ENCODE data around the gene MUC4.
"Not testable (repeated sequence)": the region's sequence is repeated elsewhere in the genome, so short reads cannot be mapped to it uniquely, and the experiment has no call there.

The MUC4 gene

GRCh38 chr3:195735036-195735695, 76.6 kb downstream of the MUC4 start:
- no peak for FAIRE-seq

DNA sequence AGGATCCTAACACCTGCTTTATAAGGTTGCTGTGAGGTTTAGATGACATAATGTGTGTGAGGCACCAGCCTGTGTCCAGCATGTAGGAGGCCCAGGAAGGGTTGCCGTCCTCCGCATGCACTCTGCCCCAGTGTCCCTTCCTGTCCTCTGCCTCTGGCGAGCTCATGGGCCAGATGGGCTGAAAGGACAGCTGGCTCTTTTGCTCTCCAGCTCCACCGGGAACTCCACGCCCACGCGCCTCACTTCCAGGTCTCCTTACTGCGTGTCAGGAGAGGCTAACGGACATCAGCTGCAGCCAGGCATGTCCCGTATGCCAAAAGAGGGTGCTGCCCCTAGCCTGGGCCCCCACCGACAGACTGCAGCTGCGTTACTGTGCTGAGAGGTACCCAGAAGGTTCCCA, 78.8 kb downstream of the MUC4 start:
- FAIRE-seq = no peak

DNA sequence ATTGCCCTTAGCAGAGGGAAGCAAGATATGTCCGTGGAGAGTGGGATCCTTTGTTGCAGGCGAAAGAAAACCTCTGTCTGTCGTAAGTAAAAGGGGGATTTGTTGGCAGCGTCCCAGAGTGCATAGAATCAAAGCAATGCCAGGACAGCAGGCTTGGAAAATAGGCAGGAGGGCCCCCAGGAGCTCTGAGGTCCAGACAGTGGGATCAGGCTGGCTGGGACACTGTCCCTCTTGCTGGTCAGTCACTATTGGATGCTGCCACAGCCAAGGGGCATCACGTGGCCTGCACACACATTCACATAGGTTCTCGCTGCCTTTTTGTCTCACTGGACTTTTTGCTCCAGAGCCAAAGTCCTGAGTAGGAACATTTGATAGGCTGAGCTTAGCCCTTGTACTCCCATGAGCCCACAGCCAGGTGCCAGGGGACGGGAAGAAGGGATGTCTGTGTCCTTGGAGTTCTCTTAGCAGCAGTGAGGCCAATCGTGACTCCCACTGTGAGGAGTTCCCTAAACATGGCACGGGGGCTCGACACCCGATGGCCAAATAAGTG, 80.3 kb downstream of the MUC4 start:
- FAIRE-seq = no peak

- no peak for FAIRE-seq
Observed at GRCh38 chr3:195729476-195730251, 82.1 kb downstream of the MUC4 start.

- not testable (repeated sequence) for FAIRE-seq
Observed at GRCh38 chr3:195728789-195729188, 82.9 kb downstream of the MUC4 start.

GRCh38 chr3:195727606-195728195, 84.0 kb downstream of the MUC4 start:
- no peak for FAIRE-seq

DNA sequence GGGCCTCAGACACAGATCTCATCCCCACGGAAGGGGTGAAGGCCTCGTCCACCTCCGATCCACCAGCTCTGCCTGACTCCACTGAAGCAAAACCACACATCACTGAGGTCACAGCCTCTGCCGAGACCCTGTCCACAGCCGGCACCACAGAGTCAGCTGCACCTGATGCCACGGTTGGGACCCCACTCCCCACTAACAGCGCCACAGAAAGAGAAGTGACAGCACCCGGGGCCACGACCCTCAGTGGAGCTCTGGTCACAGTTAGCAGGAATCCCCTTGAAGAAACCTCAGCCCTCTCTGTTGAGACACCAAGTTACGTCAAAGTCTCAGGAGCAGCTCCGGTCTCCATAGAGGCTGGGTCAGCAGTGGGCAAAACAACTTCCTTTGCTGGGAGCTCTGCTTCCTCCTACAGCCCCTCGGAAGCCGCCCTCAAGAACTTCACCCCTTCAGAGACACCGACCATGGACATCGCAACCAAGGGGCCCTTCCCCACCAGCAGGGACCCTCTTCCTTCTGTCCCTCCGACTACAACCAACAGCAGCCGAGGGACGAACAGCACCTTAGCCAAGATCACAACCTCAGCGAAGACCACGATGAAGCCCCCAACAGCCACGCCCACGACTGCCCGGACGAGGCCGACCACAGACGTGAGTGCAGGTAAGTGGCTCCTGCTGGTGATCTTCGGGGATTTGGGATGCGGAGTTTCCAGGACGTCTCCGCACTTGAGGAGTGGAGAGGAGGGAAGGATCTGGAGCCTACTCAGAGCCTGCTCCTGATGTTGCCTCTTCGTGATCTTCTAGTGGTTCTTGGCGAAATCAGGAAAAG, 85.6 kb downstream of the MUC4 start:
- FAIRE-seq = not testable (repeated sequence)

DNA sequence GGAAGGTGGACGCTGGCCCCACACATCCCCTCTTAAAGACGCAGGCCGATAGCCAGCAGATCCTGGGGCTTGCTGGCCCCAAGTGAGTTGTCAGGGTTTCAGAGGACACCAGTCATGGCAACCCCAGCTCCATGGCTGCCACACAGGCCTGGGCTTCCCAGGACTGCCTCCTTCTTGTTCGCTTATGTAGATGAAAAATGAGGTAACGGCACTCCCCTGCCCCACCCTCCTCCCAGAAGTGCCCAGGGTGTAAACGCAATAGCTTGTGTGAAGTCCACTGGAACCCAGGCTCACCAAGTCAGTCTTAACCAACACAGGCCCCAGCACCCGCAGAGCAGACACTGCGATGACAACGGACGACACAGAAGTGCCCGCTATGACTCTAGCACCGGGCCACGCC, 87.4 kb downstream of the MUC4 start:
- FAIRE-seq = not testable (repeated sequence)

GRCh38 chr3:195722996-195723345, 88.8 kb downstream of the MUC4 start:
- not testable (repeated sequence) for FAIRE-seq

- FAIRE-seq = not testable (repeated sequence)
Observed at GRCh38 chr3:195722139-195722995, 89.4 kb downstream of the MUC4 start.

GRCh38 chr3:195720831-195721506, 90.8 kb downstream of the MUC4 start, which contains the start of gene MUC20:
Gene MUC20, plus strand, starts transcription at chr3:195720978. Its CDS starts 30 bp downstream, at chr3:195721008.
- not testable (repeated sequence) for FAIRE-seq

- FAIRE-seq = not testable (repeated sequence)
Observed at GRCh38 chr3:195719514-195720254, 92.0 kb downstream of the MUC4 start.

DNA sequence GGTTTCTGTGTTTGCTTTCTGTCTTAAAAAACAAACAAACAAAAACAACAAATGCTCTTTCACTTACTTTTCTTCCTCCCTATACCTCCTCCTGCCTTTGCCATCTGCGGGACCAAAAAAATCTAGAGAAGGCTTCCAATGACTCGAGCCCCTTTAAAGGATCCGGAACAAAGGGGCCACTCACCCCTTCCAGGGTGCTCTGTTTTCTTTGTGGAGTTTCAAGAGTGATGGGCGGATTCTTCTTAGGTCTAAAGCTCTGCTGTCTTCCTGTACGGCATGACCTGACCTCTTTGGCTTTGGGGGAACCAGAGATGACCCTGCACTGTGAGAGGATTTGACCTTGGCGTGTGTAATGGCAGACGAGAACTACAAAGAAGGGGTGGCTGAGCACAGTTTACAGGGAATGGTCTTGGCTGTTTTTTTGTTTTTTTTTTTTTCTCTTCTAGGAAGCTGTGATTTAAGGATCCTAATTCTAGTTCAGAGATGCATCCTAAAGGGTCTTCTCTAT, 93.2 kb downstream of the MUC4 start:
- FAIRE-seq = no peak

GRCh38 chr3:195717852-195718476, 93.8 kb downstream of the MUC4 start:
- no peak for FAIRE-seq

- no peak for FAIRE-seq
Observed at GRCh38 chr3:195717416-195717815, 94.3 kb downstream of the MUC4 start.

GRCh38 chr3:195715583-195716266, 96.0 kb downstream of the MUC4 start:
- FAIRE-seq = no peak

GRCh38 chr3:195715134-195715533, 96.6 kb downstream of the MUC4 start:
- no peak for FAIRE-seq

DNA sequence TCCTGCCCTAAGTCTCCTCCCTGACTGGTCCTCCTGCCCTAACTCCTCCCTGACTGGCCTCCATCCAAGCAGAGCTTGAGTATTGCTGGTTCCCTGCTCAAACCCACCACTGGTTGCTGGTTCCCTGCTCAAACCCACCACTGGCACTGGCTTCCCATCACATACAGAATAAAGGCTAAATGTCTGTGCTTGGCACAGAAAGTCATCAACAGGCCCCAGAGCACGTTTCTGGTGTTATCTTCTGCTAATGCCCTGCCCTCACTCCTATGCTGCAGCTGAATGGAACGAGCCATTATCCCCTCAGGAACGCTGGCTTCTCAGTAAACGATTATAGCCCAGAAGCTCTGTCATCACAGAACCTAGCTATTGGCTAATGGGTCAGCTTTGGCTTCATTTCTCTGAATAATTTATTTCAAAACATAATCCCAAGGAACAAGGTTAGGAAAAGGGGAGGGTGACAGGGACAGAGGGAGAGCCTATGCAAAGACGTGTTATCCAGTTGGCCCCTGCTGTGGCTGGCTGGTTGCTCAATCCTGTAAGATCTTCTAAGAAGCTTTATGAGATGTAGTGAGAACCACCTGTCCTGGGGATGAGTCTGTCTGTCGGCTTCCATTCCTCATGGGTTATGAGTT, 97.2 kb downstream of the MUC4 start:
- no peak for FAIRE-seq

All from endometrium (tissue), 2 donors.